Measurements from ENCODE around the gene CHST4. TPM values are rescaled to one million over a fixed set of nuclear protein-coding genes. Genes with fewer than 3 reads are reported as not detected.

The CHST4 gene
- total RNA-seq, 3 donors from 2014 or later, result not detected

DNA sequence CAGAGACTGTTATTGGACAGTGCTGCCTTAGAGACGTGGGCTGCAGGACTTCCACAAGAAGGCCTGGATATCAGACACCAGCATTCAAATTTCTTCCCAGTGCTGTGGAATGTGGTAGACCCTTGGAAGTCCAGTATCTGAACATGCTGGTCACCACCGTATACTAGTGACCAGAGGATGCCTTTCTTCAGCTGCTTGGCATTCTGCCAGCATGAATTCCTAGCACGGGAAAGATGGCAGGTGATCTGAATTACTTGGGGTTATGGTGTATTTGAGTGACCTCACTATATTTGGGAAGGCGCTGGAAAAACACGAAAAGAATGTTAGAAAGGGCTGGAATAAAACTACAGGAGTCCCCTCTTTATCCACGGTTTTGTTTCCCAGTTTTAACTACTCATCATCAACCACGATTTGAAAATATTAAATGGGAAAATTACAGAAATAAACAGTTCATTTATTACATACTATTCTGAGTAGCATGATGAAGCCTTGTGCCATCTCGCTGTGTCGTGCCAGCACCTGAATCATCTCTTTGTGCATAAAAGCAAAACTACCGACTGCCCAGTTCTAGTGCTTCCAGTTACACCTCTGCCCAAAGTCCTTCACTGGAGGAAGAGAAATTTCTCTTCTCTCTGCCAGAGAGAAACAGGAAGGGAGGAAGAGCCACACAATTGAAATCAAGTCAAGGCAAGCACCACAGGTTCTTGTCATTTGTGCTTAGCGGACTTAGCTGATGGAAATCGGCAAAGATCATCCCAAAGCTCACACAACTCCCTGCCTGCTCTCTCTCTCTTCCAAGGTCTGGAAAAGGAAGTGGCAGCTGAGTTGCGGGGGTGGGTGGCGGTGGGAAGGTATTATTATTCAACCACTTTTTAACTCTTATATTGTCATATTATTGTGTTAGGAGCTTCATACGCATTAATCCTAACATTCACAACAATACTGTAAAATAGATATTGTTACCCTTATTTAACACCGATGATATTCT, 1.4 kb upstream of the CHST4 start:
- no peaks in the 10 kb centered on the region for H3K9me3 ChIP-seq
- H3K4me3 ChIP-seq, result no peak overlapping the region
- DNase-seq, result no peak
- no peaks in the 10 kb centered on the region for H3K4me1 ChIP-seq (ENCODE audit: low read depth)
- intact Hi-C loops (cut with DNase I, micrococcal nuclease), result no loop called here
- ATAC-seq, result no peak
- H3K36me3 ChIP-seq (ENCODE audit: low read depth), result no peaks in the 10 kb centered on the region
- TF ChIP-seq, protein P1, sequence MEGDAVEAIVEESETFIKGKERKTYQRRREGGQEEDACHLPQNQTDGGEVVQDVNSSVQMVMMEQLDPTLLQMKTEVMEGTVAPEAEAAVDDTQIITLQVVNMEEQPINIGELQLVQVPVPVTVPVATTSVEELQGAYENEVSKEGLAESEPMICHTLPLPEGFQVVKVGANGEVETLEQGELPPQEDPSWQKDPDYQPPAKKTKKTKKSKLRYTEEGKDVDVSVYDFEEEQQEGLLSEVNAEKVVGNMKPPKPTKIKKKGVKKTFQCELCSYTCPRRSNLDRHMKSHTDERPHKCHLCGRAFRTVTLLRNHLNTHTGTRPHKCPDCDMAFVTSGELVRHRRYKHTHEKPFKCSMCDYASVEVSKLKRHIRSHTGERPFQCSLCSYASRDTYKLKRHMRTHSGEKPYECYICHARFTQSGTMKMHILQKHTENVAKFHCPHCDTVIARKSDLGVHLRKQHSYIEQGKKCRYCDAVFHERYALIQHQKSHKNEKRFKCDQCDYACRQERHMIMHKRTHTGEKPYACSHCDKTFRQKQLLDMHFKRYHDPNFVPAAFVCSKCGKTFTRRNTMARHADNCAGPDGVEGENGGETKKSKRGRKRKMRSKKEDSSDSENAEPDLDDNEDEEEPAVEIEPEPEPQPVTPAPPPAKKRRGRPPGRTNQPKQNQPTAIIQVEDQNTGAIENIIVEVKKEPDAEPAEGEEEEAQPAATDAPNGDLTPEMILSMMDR (IDR thresholded peaks at IDR 0.05), result no peak

DNA sequence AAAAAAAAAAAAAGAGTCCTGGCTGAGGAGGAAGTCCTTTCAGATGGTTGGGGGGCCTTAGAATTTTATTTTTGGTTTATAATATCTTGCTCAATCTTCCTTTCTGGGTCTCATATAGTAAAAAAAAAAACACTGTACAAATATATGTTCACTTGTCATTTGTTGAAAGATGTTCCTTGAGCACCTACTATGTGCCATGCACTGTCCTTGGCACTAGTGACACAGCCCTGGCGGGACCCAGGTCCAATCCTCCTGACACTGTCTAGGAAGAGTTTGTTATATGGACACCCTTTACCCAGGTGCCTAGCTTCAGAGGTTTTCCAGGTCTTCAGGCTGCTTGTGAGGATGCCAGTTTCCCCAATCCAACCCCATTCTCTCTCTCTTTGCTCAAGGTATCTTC, 2.0 kb downstream of the CHST4 start:
- intact Hi-C loops (cut with DNase I, micrococcal nuclease), result no loop called here
- no peak for DNase-seq
- Histone ChIP-seq H3K9me3 (no peaks in the 10 kb centered on the region), H3K4me3 (no peak overlapping the region), H3K4me1 (ENCODE audit: low read depth) (no peaks in the 10 kb centered on the region), H3K36me3 (ENCODE audit: low read depth) (no peaks in the 10 kb centered on the region)
- no peak for ATAC-seq
- TF ChIP-seq, protein P1 (IDR thresholded peaks at IDR 0.05), result no peak

DNA sequence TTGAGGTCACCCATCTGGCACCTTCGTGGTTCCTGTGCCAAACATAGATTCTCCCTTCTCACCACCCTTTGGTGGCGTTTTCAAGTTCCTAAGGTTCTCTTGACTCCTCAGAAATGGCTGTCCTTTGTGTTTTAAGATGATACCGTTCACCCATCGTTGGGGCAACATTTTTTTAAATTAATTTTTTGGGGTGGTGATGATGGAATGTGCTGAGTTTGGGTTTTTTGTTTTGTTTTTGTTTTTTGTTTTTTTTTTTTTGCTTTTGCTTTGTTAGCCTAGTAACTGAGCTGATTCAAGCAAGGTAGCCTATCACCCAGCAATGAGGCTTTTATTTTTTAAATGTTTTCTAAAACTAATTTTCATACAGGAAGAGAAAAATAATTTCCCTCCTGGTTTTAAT, 2.6 kb downstream of the CHST4 start:
- H3K9me3 ChIP-seq, result no peaks in the 10 kb centered on the region
- no peaks in the 10 kb centered on the region for H3K4me1 ChIP-seq (ENCODE audit: low read depth)
- ATAC-seq (no peak), DNase-seq (no peak)
- H3K36me3 ChIP-seq (ENCODE audit: low read depth), result no peaks in the 10 kb centered on the region
- no peak overlapping the region for H3K4me3 ChIP-seq
- TF ChIP-seq, protein P1 (IDR thresholded peaks at IDR 0.05), result no peak
- intact Hi-C loops (cut with DNase I, micrococcal nuclease), result no loop called here

DNA sequence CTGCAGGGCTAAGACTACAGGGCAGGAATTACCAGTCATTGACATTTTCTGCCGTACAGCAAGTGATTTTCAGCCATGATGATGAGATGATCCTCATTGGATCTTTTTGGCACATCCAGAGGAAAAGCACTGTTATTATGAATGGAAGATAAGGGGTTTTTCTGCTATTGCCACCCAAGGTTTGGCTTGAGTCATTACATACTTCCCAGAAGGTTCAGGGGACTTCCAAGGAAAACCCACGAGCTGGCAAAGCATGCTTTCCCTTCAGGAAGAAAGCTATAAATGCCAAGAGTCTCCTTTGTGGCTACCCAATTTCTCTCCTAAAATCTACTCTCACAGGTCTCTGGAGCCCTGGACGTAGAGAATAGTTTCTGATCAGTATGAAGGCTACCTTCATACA, 6.1 kb downstream of the CHST4 start:
- intact Hi-C loops (cut with DNase I, micrococcal nuclease), result no loop called here
- TF ChIP-seq, protein P1 (IDR thresholded peaks at IDR 0.05), result no peak
- H3K36me3 ChIP-seq (ENCODE audit: low read depth), result no peaks in the 10 kb centered on the region
- H3K4me1 ChIP-seq (ENCODE audit: low read depth), result no peaks in the 10 kb centered on the region
- no peak for ATAC-seq
- no peak overlapping the region for H3K4me3 ChIP-seq
- no peak for DNase-seq
- no peaks in the 10 kb centered on the region for H3K9me3 ChIP-seq

DNA sequence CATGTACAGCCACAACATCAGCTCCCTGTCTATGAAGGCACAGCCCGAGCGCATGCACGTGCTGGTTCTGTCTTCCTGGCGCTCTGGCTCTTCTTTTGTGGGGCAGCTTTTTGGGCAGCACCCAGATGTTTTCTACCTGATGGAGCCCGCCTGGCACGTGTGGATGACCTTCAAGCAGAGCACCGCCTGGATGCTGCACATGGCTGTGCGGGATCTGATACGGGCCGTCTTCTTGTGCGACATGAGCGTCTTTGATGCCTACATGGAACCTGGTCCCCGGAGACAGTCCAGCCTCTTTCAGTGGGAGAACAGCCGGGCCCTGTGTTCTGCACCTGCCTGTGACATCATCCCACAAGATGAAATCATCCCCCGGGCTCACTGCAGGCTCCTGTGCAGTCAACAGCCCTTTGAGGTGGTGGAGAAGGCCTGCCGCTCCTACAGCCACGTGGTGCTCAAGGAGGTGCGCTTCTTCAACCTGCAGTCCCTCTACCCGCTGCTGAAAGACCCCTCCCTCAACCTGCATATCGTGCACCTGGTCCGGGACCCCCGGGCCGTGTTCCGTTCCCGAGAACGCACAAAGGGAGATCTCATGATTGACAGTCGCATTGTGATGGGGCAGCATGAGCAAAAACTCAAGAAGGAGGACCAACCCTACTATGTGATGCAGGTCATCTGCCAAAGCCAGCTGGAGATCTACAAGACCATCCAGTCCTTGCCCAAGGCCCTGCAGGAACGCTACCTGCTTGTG, 10.7 kb downstream of the CHST4 start:
- no peak for ATAC-seq
- TF ChIP-seq, protein P1 (IDR thresholded peaks at IDR 0.05), result no peak

More for the DNA sequence above, 10.7 kb downstream of the CHST4 start:
- Histone ChIP-seq H3K9me3 (no peaks in the 10 kb centered on the region), H3K4me1 (ENCODE audit: low read depth) (no peaks in the 10 kb centered on the region), H3K4me3 (no peak overlapping the region), H3K36me3 (ENCODE audit: low read depth) (no peaks in the 10 kb centered on the region)
- intact Hi-C loops (cut with DNase I, micrococcal nuclease), result no loop called here
- no peak for DNase-seq

Measured in mucosa of descending colon (tissue), 3 donors.